Measurements from ENCODE around the gene STK17B.

DNA sequence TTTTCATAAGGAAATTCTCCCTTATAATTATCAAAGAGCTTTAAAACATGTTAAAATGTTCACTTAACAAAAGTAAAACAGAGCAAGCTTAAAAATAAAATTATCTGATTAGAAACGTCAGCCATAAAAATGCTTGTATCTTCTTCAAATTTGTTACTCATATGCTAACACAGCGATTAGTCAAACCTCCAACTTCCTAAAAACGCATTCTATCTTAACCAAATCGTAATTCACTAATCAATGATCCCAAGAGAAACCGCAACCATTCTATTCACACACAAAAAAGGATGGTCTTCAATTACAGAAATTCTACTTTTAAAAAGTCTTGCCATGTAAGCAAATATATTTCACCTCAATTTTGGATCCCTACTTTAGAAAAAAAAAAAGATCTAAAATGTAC, 1.9 kb downstream of the STK17B start:
- TF ChIP-seq, protein P1, sequence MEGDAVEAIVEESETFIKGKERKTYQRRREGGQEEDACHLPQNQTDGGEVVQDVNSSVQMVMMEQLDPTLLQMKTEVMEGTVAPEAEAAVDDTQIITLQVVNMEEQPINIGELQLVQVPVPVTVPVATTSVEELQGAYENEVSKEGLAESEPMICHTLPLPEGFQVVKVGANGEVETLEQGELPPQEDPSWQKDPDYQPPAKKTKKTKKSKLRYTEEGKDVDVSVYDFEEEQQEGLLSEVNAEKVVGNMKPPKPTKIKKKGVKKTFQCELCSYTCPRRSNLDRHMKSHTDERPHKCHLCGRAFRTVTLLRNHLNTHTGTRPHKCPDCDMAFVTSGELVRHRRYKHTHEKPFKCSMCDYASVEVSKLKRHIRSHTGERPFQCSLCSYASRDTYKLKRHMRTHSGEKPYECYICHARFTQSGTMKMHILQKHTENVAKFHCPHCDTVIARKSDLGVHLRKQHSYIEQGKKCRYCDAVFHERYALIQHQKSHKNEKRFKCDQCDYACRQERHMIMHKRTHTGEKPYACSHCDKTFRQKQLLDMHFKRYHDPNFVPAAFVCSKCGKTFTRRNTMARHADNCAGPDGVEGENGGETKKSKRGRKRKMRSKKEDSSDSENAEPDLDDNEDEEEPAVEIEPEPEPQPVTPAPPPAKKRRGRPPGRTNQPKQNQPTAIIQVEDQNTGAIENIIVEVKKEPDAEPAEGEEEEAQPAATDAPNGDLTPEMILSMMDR (conservative IDR thresholded peaks at IDR 0.05; ENCODE audit: low read length), result no peak
- no peak for TF ChIP-seq EZH2phosphoT487 (IDR thresholded peaks at IDR 0.05; ENCODE audit: borderline replicate concordance)
